WTC11 (cell line): ENCODE data around the gene PLEKHG5. TPM values are rescaled to one million over a fixed set of nuclear protein-coding genes. Genes with fewer than 3 reads are reported as not detected.

Experiments
- ATAC-seq: fragments of 200-7000 bp; cut with Tn5 transposase; 2 replicates; pipeline ENCODE4 v1.10.0; 2021; ENCODE audit warnings: mild to moderate bottlenecking, moderate library complexity
- CTCF ChIA-PET: fragments of 300-600 bp; sonication (Branson Sonifier 250); formaldehyde crosslinking; loops from one replicate; lab custom pipeline; 2021; ENCODE audit warnings: antibody characterized with exemption; lab: Charles Lee
- POLR2A ChIA-PET: fragments of 350-600 bp; sonication (Branson Sonifier 250); formaldehyde crosslinking; loops from one replicate; lab custom pipeline; 2021; ENCODE audit warnings: antibody characterized with exemption; lab: Charles Lee
- DNase-seq: peaks from one replicate; pipeline ENCODE4 v3.0.0; 2021; ENCODE audit warnings: low spot score
- H3K27ac Mint-ChIP-seq: 2 replicates; pipeline ENCODE4 v1.8.0; 2021; ENCODE audit warnings: mixed read lengths
- H3K27me3 Mint-ChIP-seq: 2 replicates; pipeline ENCODE4 v1.8.0; 2021; ENCODE audit warnings: low read depth, mild to moderate bottlenecking, moderate library complexity, mixed read lengths
- H3K36me3 Mint-ChIP-seq: 2 replicates; pipeline ENCODE4 v1.8.0; 2021; ENCODE audit warnings: mixed read lengths
- H3K4me1 Mint-ChIP-seq: 2 replicates; pipeline ENCODE4 v1.8.0; 2022; ENCODE audit warnings: mixed read lengths
- H3K4me3 Mint-ChIP-seq: 2 replicates; pipeline ENCODE4 v1.8.0; 2021; ENCODE audit warnings: mild to moderate bottlenecking, moderate library complexity, mixed read lengths
- H3K9me3 Mint-ChIP-seq: 2 replicates; pipeline ENCODE4 v1.8.0; 2021; ENCODE audit warnings: mixed read lengths
- FOXK1 ChIP-seq: sonication (generic); formaldehyde crosslinking; IDR thresholded peaks from 2 replicates; pipeline ENCODE4 v1.8.0; 2022; ENCODE audit warnings: mild to moderate bottlenecking, moderate library complexity, missing genetic modification reagents
- GABPB1 ChIP-seq: sonication (generic); formaldehyde crosslinking; IDR thresholded peaks from 2 replicates; pipeline ENCODE4 v1.8.1; 2023; ENCODE audit warnings: mild to moderate bottlenecking, missing genetic modification reagents
- JUN ChIP-seq: sonication (generic); formaldehyde crosslinking; IDR thresholded peaks from 2 replicates; pipeline ENCODE4 v1.8.0; 2023; ENCODE audit warnings: mild to moderate bottlenecking, missing genetic modification reagents
- SMAD4 ChIP-seq: sonication (generic); formaldehyde crosslinking; IDR thresholded peaks from 2 replicates; pipeline ENCODE4 v1.8.0; 2022; ENCODE audit warnings: mild to moderate bottlenecking, missing genetic modification reagents
- SP1 ChIP-seq: sonication (generic); formaldehyde crosslinking; conservative IDR thresholded peaks from 2 replicates; pipeline ENCODE4 v1.8.1; 2022; ENCODE audit warnings: missing genetic modification reagents
- TEAD4 ChIP-seq: sonication (generic); formaldehyde crosslinking; IDR thresholded peaks from 2 replicates; pipeline ENCODE4 v1.8.0; 2022; ENCODE audit warnings: mild to moderate bottlenecking, missing genetic modification reagents
- ZNF138 ChIP-seq: sonication (generic); formaldehyde crosslinking; conservative IDR thresholded peaks from 2 replicates; pipeline ENCODE4 v1.8.1; 2022; ENCODE audit warnings: mild to moderate bottlenecking, moderate library complexity, missing genetic modification reagents
- ZNF423 ChIP-seq: fragments of 250-450 bp; sonication (Bioruptor Pico); IDR thresholded peaks from 2 replicates; pipeline ENCODE4 v2.1.2; 2022; ENCODE audit warnings: mild to moderate bottlenecking, moderate library complexity
- ZNF671 ChIP-seq: fragments of 250-450 bp; sonication (Bioruptor Pico); IDR thresholded peaks from 2 replicates; pipeline ENCODE4 v1.8.0; 2021; ENCODE audit warnings: mild to moderate bottlenecking
- total RNA-seq: library from RNA; stranded (reverse); gene quantifications from 3 replicates; pipeline ENCODE4 v1.2.3, GENCODE V29; 2021
- TF ChIP-seq, protein P1 (sequence below): sonication (generic); formaldehyde crosslinking; conservative IDR thresholded peaks from 2 replicates; pipeline ENCODE4 v1.8.1; 2022; ENCODE audit warnings: mild to moderate bottlenecking, missing genetic modification reagents
- TF ChIP-seq, protein P2 (sequence below): fragments of 250-450 bp; sonication (Bioruptor Pico); IDR thresholded peaks from 2 replicates; pipeline ENCODE4 v1.9.0; 2021; ENCODE audit warnings: moderate library complexity, mild to moderate bottlenecking, inconsistent platforms, borderline replicate concordance
- TF ChIP-seq, protein P3 (sequence below): sonication (generic); formaldehyde crosslinking; IDR thresholded peaks from 2 replicates; pipeline ENCODE4 v1.8.1; 2023; ENCODE audit warnings: mild to moderate bottlenecking, missing genetic modification reagents, moderate library complexity
- TF ChIP-seq, protein P4 (sequence below): sonication (generic); formaldehyde crosslinking; IDR thresholded peaks from 2 replicates; pipeline ENCODE4 v1.8.0; 2022; ENCODE audit warnings: mild to moderate bottlenecking, missing genetic modification reagents
- TF ChIP-seq, protein P5 (sequence below): sonication (generic); formaldehyde crosslinking; IDR thresholded peaks from 2 replicates; pipeline ENCODE4 v1.8.1; 2022; ENCODE audit warnings: low read depth, missing genetic modification reagents, borderline replicate concordance
- TF ChIP-seq, protein P6 (sequence below): sonication (generic); formaldehyde crosslinking; IDR thresholded peaks from 2 replicates; pipeline ENCODE4 v1.8.1; 2023; ENCODE audit warnings: mild to moderate bottlenecking, missing genetic modification reagents, borderline replicate concordance
- TF ChIP-seq, protein P7 (sequence below): sonication (generic); formaldehyde crosslinking; IDR thresholded peaks from 2 replicates; pipeline ENCODE4 v1.8.0; 2023; ENCODE audit warnings: missing genetic modification reagents, mild to moderate bottlenecking, borderline replicate concordance
- TF ChIP-seq, protein P8 (sequence below): sonication (generic); formaldehyde crosslinking; IDR thresholded peaks from 2 replicates; pipeline ENCODE4 v1.8.0; 2022; ENCODE audit warnings: mild to moderate bottlenecking, missing genetic modification reagents
- TF ChIP-seq, protein P9 (sequence below): sonication (generic); formaldehyde crosslinking; IDR thresholded peaks from 2 replicates; pipeline ENCODE4 v1.8.1; 2023; ENCODE audit warnings: mild to moderate bottlenecking, moderate library complexity, missing genetic modification reagents

The PLEKHG5 gene
- total RNA-seq, 1 experiment from 2014 or later: 27.5 TPM

DNA sequence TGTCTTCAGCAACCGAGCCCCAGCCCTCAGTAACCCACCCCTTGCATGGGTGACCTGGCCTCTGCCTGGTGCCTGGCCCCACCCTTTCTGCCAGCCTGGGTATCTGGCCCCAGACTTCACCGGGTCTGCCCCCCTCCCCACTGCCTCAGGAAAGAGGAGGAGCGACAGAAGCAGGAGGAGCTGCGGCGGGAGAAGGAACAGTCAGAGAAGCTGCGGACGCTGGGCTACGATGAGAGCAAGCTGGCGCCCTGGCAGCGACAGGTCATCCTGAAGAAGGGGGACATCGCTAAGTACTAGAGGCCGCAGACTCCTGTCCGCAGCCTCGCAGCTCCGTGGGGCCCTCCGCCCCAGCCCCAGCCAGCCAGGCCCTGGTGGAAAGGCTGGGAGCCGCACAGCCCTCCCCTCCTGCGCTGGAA lies 31.6 kb downstream of the PLEKHG5 start:
- H3K27me3 Mint-ChIP-seq: peaks cover 2% of the 10 kb centered on the region; the same call in 1 of the 2 replicates
- no peaks in the 10 kb centered on the region for H3K9me3 Mint-ChIP-seq
- no peak overlapping the region for H3K4me3 Mint-ChIP-seq
- ChIA-PET CTCF (interaction anchor here (0.7 to 3.5 kb wide), 14 partner anchors 8 to 418 kb away, joined by 3 to 31 read pairs (median 6); partner anchors contain the start of gene RNF207), POLR2A (interaction anchor here (0.9 to 1.7 kb wide), 2 partner anchors 11 to 213 kb away, joined by 3 to 5 read pairs; no protein-coding TSS in a partner anchor)
- peak; percentile 5; the same call in 1 of the 2 replicates for ATAC-seq
- no peak overlapping the region for H3K27ac Mint-ChIP-seq
- H3K36me3 Mint-ChIP-seq: peaks cover 6% of the 10 kb centered on the region
- TF ChIP-seq JUN (no peak), SP1 (CRISPR knock-in tag) (no peak), GABPB1 (no peak), TEAD4 (CRISPR knock-in tag) (no peak), ZNF138 (CRISPR knock-in tag) (no peak), FOXK1 (CRISPR knock-in tag) (no peak), ZNF671 (no peak), SMAD4 (CRISPR knock-in tag) (no peak), ZNF423 (no peak)
- TF ChIP-seq, protein P1, sequence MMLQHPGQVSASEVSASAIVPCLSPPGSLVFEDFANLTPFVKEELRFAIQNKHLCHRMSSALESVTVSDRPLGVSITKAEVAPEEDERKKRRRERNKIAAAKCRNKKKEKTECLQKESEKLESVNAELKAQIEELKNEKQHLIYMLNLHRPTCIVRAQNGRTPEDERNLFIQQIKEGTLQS: no peak
- TF ChIP-seq, protein P2, sequence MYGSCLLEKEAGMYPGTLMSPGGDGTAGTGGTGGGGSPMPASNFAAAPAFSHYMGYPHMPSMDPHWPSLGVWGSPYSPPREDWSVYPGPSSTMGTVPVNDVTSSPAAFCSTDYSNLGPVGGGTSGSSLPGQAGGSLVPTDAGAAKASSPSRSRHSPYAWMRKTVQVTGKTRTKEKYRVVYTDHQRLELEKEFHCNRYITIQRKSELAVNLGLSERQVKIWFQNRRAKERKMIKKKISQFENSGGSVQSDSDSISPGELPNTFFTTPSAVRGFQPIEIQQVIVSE (CRISPR knock-in tag): no peak
- TF ChIP-seq, protein P3, sequence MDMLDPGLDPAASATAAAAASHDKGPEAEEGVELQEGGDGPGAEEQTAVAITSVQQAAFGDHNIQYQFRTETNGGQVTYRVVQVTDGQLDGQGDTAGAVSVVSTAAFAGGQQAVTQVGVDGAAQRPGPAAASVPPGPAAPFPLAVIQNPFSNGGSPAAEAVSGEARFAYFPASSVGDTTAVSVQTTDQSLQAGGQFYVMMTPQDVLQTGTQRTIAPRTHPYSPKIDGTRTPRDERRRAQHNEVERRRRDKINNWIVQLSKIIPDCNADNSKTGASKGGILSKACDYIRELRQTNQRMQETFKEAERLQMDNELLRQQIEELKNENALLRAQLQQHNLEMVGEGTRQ (CRISPR knock-in tag): no peak
- TF ChIP-seq, protein P4, sequence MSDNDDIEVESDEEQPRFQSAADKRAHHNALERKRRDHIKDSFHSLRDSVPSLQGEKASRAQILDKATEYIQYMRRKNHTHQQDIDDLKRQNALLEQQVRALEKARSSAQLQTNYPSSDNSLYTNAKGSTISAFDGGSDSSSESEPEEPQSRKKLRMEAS (CRISPR knock-in tag): no peak
- TF ChIP-seq, protein P5, sequence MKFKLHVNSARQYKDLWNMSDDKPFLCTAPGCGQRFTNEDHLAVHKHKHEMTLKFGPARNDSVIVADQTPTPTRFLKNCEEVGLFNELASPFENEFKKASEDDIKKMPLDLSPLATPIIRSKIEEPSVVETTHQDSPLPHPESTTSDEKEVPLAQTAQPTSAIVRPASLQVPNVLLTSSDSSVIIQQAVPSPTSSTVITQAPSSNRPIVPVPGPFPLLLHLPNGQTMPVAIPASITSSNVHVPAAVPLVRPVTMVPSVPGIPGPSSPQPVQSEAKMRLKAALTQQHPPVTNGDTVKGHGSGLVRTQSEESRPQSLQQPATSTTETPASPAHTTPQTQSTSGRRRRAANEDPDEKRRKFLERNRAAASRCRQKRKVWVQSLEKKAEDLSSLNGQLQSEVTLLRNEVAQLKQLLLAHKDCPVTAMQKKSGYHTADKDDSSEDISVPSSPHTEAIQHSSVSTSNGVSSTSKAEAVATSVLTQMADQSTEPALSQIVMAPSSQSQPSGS (CRISPR knock-in tag): no peak
- TF ChIP-seq, protein P6, sequence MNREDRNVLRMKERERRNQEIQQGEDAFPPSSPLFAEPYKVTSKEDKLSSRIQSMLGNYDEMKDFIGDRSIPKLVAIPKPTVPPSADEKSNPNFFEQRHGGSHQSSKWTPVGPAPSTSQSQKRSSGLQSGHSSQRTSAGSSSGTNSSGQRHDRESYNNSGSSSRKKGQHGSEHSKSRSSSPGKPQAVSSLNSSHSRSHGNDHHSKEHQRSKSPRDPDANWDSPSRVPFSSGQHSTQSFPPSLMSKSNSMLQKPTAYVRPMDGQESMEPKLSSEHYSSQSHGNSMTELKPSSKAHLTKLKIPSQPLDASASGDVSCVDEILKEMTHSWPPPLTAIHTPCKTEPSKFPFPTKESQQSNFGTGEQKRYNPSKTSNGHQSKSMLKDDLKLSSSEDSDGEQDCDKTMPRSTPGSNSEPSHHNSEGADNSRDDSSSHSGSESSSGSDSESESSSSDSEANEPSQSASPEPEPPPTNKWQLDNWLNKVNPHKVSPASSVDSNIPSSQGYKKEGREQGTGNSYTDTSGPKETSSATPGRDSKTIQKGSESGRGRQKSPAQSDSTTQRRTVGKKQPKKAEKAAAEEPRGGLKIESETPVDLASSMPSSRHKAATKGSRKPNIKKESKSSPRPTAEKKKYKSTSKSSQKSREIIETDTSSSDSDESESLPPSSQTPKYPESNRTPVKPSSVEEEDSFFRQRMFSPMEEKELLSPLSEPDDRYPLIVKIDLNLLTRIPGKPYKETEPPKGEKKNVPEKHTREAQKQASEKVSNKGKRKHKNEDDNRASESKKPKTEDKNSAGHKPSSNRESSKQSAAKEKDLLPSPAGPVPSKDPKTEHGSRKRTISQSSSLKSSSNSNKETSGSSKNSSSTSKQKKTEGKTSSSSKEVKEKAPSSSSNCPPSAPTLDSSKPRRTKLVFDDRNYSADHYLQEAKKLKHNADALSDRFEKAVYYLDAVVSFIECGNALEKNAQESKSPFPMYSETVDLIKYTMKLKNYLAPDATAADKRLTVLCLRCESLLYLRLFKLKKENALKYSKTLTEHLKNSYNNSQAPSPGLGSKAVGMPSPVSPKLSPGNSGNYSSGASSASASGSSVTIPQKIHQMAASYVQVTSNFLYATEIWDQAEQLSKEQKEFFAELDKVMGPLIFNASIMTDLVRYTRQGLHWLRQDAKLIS (CRISPR knock-in tag): no peak
- TF ChIP-seq, protein P7, sequence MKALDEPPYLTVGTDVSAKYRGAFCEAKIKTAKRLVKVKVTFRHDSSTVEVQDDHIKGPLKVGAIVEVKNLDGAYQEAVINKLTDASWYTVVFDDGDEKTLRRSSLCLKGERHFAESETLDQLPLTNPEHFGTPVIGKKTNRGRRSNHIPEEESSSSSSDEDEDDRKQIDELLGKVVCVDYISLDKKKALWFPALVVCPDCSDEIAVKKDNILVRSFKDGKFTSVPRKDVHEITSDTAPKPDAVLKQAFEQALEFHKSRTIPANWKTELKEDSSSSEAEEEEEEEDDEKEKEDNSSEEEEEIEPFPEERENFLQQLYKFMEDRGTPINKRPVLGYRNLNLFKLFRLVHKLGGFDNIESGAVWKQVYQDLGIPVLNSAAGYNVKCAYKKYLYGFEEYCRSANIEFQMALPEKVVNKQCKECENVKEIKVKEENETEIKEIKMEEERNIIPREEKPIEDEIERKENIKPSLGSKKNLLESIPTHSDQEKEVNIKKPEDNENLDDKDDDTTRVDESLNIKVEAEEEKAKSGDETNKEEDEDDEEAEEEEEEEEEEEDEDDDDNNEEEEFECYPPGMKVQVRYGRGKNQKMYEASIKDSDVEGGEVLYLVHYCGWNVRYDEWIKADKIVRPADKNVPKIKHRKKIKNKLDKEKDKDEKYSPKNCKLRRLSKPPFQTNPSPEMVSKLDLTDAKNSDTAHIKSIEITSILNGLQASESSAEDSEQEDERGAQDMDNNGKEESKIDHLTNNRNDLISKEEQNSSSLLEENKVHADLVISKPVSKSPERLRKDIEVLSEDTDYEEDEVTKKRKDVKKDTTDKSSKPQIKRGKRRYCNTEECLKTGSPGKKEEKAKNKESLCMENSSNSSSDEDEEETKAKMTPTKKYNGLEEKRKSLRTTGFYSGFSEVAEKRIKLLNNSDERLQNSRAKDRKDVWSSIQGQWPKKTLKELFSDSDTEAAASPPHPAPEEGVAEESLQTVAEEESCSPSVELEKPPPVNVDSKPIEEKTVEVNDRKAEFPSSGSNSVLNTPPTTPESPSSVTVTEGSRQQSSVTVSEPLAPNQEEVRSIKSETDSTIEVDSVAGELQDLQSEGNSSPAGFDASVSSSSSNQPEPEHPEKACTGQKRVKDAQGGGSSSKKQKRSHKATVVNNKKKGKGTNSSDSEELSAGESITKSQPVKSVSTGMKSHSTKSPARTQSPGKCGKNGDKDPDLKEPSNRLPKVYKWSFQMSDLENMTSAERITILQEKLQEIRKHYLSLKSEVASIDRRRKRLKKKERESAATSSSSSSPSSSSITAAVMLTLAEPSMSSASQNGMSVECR (CRISPR knock-in tag): no peak
- TF ChIP-seq, protein P8, sequence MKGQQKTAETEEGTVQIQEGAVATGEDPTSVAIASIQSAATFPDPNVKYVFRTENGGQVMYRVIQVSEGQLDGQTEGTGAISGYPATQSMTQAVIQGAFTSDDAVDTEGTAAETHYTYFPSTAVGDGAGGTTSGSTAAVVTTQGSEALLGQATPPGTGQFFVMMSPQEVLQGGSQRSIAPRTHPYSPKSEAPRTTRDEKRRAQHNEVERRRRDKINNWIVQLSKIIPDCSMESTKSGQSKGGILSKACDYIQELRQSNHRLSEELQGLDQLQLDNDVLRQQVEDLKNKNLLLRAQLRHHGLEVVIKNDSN (CRISPR knock-in tag): no peak
- TF ChIP-seq, protein P9, sequence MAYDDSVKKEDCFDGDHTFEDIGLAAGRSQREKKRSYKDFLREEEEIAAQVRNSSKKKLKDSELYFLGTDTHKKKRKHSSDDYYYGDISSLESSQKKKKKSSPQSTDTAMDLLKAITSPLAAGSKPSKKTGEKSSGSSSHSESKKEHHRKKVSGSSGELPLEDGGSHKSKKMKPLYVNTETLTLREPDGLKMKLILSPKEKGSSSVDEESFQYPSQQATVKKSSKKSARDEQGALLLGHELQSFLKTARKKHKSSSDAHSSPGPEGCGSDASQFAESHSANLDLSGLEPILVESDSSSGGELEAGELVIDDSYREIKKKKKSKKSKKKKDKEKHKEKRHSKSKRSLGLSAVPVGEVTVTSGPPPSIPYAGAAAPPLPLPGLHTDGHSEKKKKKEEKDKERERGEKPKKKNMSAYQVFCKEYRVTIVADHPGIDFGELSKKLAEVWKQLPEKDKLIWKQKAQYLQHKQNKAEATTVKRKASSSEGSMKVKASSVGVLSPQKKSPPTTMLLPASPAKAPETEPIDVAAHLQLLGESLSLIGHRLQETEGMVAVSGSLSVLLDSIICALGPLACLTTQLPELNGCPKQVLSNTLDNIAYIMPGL (CRISPR knock-in tag): no peak
- DNase-seq: no peak
- peaks cover 27% of the 10 kb centered on the region for H3K4me1 Mint-ChIP-seq
